ENCODE results near the gene CXCR3.
"Not testable (repeated sequence)": the region's sequence is repeated elsewhere in the genome, so short reads cannot be mapped to it uniquely, and the experiment has no call there.

The CXCR3 gene

GRCh38 chrX:71618303-71618721, at the start of gene CXCR3:
TSS of gene CXCR3 (minus strand) at chrX:71618511. CDS start at chrX:71618449, 62 bp downstream.
- no peak for DNase-seq

DNA sequence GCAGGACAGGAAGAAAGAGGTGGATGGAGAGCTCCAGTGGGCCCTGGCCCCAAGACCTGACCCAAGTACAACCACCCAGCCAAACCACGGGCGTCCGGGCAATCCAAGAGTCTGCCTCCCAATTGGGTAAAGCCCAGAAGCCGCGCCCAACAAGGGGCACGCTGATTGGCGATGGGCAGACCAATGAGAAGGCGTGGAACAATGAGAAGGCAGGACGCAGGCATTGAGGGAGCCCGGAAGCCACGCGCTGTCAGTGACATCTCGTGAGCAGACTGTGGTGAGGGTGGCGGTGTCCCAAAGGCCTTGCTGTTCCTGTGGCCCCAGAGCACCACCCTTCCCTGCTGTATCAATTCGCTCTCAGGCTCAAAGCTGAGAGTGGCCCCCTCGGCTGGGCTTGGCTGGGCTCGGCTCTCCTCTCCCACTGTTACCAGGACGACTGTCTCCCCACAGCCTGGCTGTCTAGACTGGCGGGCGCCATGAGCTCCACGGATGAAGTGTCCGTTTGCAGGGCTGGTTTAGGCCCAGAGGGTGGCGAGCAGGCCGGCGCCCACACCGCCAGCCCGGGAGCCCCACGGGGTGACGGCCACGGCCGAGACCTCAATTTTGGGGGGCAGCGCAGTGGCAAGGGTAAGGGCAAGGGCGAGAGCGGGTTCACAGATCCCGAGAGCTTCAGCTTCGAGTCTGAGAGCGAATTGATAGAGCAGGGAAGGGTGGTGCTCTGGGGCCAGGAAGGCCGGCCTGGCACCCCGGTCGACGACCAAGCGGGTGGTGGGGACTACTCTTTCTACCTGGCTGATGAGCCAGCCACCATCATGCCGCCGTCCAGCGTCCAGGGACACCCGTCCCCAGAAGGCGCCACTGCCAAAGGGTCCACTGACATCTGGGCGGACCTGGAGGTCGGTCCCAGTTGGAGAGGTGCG, 49.3 kb upstream of the CXCR3 start, which contains the start of gene LOC101059915:
Gene LOC101059915, plus strand, starts transcription at position 219 of the 920 bp plus-strand sequence.
- no peak for DNase-seq

GRCh38 chrX:71666240-71667223, 48.2 kb upstream of the CXCR3 start:
- DNase-seq, result no peak

DNA sequence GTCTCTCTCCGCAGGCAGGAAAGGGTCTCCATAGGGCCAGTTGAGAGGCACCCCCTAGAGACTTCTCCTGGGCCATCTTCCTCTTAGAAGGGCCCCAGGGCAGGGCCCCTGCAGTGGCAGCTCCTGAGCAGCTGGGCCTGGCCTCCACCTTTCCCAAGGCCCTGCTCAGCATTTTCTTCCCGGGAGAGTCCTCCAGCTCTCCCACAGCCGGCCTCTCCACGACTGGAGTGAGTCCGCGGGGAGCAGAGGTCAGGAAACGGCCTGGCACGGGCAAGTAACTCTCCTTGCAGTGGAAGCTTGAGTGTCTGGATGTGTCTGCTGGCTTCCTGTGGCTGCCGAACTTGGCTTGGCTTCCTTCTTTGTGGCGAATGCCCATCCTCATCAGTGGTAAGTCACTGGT, 47.4 kb upstream of the CXCR3 start:
- no peak for DNase-seq

DNA sequence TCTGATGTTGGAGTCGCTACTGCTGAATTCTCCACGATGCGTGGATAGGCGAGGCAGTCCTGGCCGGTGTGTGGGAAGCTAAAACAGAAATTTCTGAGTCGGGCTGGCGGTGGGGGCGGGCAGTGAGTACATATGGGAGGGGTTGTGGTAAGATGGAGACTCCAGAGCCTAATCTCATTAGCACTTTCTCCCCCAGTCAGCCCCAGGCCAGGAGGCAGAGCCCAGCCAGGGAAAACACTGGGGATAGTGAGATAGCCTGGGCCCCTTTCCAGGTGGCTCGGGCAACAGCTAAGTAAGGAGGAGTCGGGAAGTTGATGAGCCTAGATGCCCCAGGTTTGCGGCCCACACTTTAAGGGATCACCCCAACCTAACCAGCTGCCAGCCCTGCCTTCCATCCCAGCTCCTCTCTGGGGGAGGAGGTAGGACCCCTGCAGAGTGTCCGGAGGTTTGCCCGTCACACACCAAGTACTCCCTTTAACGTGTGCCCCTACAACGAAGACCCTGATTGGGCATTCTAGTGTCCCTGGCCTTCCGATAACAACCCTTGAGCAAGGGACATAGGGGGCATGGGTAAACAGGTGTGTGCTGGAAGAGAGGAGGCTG, 46.7 kb upstream of the CXCR3 start:
- DNase-seq, result no peak

GRCh38 chrX:71664202-71664601, 45.9 kb upstream of the CXCR3 start:
- DNase-seq, result peak; percentile 32

- not testable (repeated sequence) for DNase-seq
These were observed 44.9 kb upstream of the CXCR3 start for GRCh38 chrX:71663238-71663637.

GRCh38 chrX:71662654-71663053, 44.3 kb upstream of the CXCR3 start:
- not testable (repeated sequence) for DNase-seq

- DNase-seq, result no peak
These were observed 43.6 kb upstream of the CXCR3 start for GRCh38 chrX:71661919-71662318.

DNA sequence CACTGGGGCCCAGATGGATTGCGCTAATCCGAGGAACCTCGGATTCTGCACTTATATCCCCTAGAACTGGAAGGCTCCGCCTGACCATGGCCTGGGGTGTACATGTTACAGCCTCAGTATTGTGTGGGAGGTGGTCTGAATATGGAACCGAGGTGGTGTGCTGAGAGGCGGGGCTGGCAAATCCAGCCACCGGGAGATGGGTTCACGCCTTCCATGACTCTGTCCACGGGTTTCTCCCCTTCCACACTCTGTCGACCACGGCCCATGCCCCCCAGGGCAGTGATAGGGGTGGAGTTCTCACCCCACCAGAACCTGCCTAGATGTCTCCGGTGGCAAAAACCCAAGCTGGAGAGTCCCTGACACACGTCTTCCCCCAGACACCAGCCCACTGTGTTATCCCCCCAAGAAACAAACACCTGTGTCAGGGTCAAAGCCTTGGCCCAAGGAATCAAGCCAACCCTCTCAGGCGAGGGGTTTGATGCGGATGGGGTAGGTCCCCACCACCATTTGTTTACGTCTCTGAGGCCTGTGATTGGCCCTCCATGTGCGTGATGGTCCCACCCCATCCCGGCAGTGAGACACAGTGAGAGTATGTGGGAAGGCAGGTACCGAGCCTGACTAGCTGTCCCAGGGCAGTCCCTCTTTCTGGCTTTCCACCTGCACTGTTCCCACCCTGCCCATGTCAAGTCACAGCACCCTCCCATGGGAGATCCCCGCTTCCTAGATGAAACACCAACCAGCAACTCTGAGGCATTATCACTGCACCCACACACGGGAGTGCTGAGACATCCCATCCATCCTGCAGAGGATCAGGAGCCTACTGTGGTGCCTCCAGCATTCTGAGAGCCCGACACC, 42.5 kb upstream of the CXCR3 start:
- no peak for DNase-seq

GRCh38 chrX:71659959-71660358, 41.6 kb upstream of the CXCR3 start:
- no peak for DNase-seq

DNA sequence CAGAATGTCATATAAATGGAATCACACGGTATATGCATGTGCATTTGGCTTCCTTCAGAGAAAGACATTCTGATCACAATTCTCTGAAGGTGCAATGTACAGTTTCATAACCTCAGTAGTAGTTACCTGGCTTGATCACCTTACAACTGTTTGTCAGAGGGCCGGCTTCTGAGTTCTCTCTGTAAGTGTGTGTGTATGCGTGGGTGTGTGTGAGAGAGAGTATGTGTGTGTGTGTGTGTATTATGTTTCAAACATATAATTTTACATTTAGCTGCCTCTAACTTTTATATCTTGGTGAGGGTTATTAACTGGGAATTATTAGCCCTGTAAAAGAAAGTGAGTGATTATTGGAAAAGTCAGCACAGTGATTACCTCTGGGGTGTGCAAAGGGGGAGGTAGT, 41.0 kb upstream of the CXCR3 start:
- no peak for DNase-seq

- no peak for DNase-seq
These were observed 39.0 kb upstream of the CXCR3 start for GRCh38 chrX:71657267-71657666.

GRCh38 chrX:71653344-71653743, 35.0 kb upstream of the CXCR3 start:
- DNase-seq, result no peak

DNA sequence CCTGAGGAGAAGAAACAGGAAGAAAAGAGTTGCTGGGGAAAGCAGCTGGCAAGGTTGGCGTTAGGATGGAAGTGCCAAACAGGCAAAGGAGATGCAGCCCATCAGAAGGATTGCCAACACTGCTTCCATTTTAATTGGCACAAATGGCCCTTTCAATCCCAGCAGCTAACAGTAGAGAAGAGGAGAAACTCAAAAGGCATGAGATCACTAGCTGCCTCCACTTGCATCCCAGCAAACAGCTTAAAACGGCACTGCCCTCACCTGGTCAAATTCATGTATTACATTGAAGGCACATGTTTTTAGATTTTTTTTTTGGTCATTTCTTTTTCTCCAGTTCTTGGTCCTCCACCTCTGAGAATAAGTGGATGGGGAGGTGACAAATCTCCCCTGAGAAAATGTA, 34.1 kb upstream of the CXCR3 start:
- peak; percentile 45 for DNase-seq

DNA sequence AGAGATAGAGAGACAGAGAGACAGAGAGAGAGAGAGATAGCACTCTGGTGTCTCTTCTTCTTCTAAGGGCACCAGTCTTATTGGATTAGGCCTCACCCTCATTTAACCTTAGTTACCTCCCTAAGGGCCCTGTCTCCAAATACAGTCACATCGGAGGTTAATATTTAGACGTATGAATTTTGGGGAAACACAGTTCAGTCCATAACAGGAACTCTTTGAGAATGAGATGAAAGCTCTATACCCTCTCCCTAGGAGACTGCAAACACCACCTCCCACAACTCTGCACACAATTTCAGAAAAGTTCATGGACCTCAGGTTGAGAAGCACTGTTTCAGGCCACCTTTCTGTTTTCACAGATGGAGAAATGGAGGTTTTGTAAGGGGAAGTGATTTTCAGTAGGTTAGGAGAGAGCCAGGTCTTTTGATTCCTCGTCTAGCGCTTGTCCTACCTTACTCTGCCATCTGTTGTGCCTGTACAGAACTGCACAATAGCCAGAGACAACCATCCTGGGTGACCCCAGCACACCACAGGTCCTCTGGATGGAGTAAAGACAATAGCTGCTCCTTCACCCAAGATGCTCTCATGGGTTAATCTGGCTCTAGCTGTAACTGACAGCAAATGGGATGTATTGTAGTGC, 32.1 kb upstream of the CXCR3 start:
- peak; percentile 0 for DNase-seq

GRCh38 chrX:71644406-71644805, 26.1 kb upstream of the CXCR3 start:
- not testable (repeated sequence) for DNase-seq

DNA sequence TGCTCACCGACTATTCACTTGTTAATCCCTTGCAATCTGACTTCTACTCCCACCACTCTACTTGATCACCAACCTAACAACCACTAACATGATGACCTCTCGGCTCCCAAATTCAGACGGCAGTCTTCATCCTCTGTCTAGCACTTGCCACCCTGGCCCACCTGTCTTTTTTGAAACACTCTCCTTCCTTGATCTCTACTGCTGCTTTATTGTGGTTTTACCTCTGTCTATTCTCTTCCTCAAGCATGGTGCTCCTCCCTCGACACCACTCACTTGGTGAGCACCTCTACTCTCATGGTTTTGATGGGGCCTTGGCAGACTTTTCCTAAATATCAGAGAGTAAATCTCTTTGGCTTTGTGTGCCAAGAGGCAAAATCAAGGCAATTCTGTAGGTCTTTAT, 21.7 kb upstream of the CXCR3 start:
- no peak for DNase-seq

GRCh38 chrX:71638409-71638808, 20.1 kb upstream of the CXCR3 start:
- no peak for DNase-seq

GRCh38 chrX:71637848-71638247, 19.5 kb upstream of the CXCR3 start:
- no peak for DNase-seq

DNA sequence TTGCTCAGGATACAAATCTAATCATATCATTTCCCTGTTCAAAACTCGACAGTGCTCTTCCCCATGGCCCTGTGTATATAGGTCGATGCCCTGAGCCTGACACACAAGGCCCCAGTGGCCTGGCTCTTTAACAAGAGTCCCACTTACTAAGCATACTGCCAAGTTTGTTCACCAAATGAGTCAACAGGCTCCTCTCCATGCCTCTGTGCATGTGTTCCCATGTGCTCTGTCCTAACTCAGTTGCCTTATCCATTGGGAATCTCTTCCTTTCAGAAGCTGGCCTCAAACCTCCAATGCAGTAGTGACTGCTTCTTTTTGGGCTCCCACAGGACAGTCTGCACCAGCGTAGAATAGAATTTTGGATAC, 18.9 kb upstream of the CXCR3 start:
- no peak for DNase-seq
